Measurements from ENCODE around the gene PRRT4. TPM values are rescaled to one million over a fixed set of nuclear protein-coding genes. Genes with fewer than 3 reads are reported as not detected.

The PRRT4 gene
- total RNA-seq, 2 donors from 2014 or later: 0.14 to 0.70 TPM

GRCh38 chr7:128378637-128379036 is 17.1 kb upstream of the PRRT4 start:
- no peak overlapping the region for H3K4me3 Mint-ChIP-seq
- no peaks in the 10 kb centered on the region for H3K27me3 Mint-ChIP-seq (ENCODE audit: low read depth)
- no peak for ATAC-seq (replicated peaks in 1 of 2)
- no peaks in the 10 kb centered on the region for H3K36me3 Mint-ChIP-seq (ENCODE audit: insufficient read depth in 2 of 2)
- DNase-seq: no peak
- no peaks in the 10 kb centered on the region for H3K9me3 Mint-ChIP-seq
- no peaks in the 10 kb centered on the region for H3K4me1 Mint-ChIP-seq (ENCODE audit: low read depth)
- H3K27ac Mint-ChIP-seq: no peak overlapping the region

GRCh38 chr7:128376077-128376476 is 14.6 kb upstream of the PRRT4 start:
- Mint-ChIP-seq H3K27ac (no peak overlapping the region), H3K9me3 (no peaks in the 10 kb centered on the region), H3K36me3 (ENCODE audit: insufficient read depth in 2 of 2) (no peaks in the 10 kb centered on the region), H3K4me3 (no peak overlapping the region), H3K27me3 (ENCODE audit: low read depth) (peaks cover 6% of the 10 kb centered on the region), H3K4me1 (ENCODE audit: low read depth) (no peaks in the 10 kb centered on the region)
- ATAC-seq (replicated peaks in 1 of 2) (no peak), DNase-seq (no peak)

- ATAC-seq (replicated peaks in 1 of 2): no peak
- Mint-ChIP-seq H3K4me3 (no peak overlapping the region), H3K27ac (no peak overlapping the region), H3K9me3 (no peaks in the 10 kb centered on the region), H3K36me3 (ENCODE audit: insufficient read depth in 2 of 2) (no peaks in the 10 kb centered on the region), H3K27me3 (ENCODE audit: low read depth) (peaks cover 16% of the 10 kb centered on the region), H3K4me1 (ENCODE audit: low read depth) (no peaks in the 10 kb centered on the region)
- DNase-seq: no peak
Observed at GRCh38 chr7:128374041-128374440, 12.6 kb upstream of the PRRT4 start.

GRCh38 chr7:128373606-128374005 is 12.1 kb upstream of the PRRT4 start:
- Mint-ChIP-seq H3K27me3 (ENCODE audit: low read depth) (peaks cover 16% of the 10 kb centered on the region), H3K4me3 (no peak overlapping the region), H3K9me3 (no peaks in the 10 kb centered on the region), H3K27ac (no peak overlapping the region), H3K36me3 (ENCODE audit: insufficient read depth in 2 of 2) (no peaks in the 10 kb centered on the region), H3K4me1 (ENCODE audit: low read depth) (no peaks in the 10 kb centered on the region)
- ATAC-seq (replicated peaks in 1 of 2) (no peak), DNase-seq (no peak)

GRCh38 chr7:128370491-128370890 is 9.0 kb upstream of the PRRT4 start:
- H3K36me3 Mint-ChIP-seq (ENCODE audit: insufficient read depth in 2 of 2): no peaks in the 10 kb centered on the region
- no peak overlapping the region for H3K27ac Mint-ChIP-seq
- no peaks in the 10 kb centered on the region for H3K9me3 Mint-ChIP-seq
- H3K27me3 Mint-ChIP-seq (ENCODE audit: low read depth): peaks cover 39% of the 10 kb centered on the region
- H3K4me3 Mint-ChIP-seq: no peak overlapping the region
- DNase-seq (no peak), ATAC-seq (replicated peaks in 1 of 2) (no peak)
- no peaks in the 10 kb centered on the region for H3K4me1 Mint-ChIP-seq (ENCODE audit: low read depth)

GRCh38 chr7:128366986-128367385 is 5.5 kb upstream of the PRRT4 start:
- peaks cover 12% of the 10 kb centered on the region for H3K4me1 Mint-ChIP-seq (ENCODE audit: low read depth)
- ATAC-seq (replicated peaks in 1 of 2) (no peak), DNase-seq (no peak)
- no peaks in the 10 kb centered on the region for H3K36me3 Mint-ChIP-seq (ENCODE audit: insufficient read depth in 2 of 2)
- H3K27ac Mint-ChIP-seq: no peak overlapping the region
- no peak overlapping the region for H3K4me3 Mint-ChIP-seq
- H3K27me3 Mint-ChIP-seq (ENCODE audit: low read depth): peaks cover 66% of the 10 kb centered on the region
- H3K9me3 Mint-ChIP-seq: no peaks in the 10 kb centered on the region

GRCh38 chr7:128366300-128366699 is 4.8 kb upstream of the PRRT4 start:
- H3K9me3 Mint-ChIP-seq: no peaks in the 10 kb centered on the region
- no peak overlapping the region for H3K27ac Mint-ChIP-seq
- DNase-seq (no peak), ATAC-seq (replicated peaks in 1 of 2) (no peak)
- peaks cover 16% of the 10 kb centered on the region for H3K4me1 Mint-ChIP-seq (ENCODE audit: low read depth)
- peaks cover 0 to 2% of the 10 kb centered on the region in 2 donors for H3K36me3 Mint-ChIP-seq (ENCODE audit: insufficient read depth in 2 of 2)
- H3K4me3 Mint-ChIP-seq: no peak overlapping the region
- peaks cover 65% of the 10 kb centered on the region for H3K27me3 Mint-ChIP-seq (ENCODE audit: low read depth)

- ATAC-seq (replicated peaks in 1 of 2): no peak
- H3K27ac Mint-ChIP-seq: no peak overlapping the region
- H3K27me3 Mint-ChIP-seq (ENCODE audit: low read depth): peaks cover 65% of the 10 kb centered on the region
- peaks cover 0 to 2% of the 10 kb centered on the region in 2 donors for H3K36me3 Mint-ChIP-seq (ENCODE audit: insufficient read depth in 2 of 2)
- no peaks in the 10 kb centered on the region for H3K9me3 Mint-ChIP-seq
- peaks cover 23% of the 10 kb centered on the region for H3K4me1 Mint-ChIP-seq (ENCODE audit: low read depth)
- H3K4me3 Mint-ChIP-seq: no peak overlapping the region
- no peak for DNase-seq
Observed at GRCh38 chr7:128365432-128365831, 3.9 kb upstream of the PRRT4 start.

- peaks cover 62% of the 10 kb centered on the region for H3K27me3 Mint-ChIP-seq (ENCODE audit: low read depth)
- DNase-seq (no peak), ATAC-seq (replicated peaks in 1 of 2) (no peak)
- no peak overlapping the region for H3K27ac Mint-ChIP-seq
- no peak overlapping the region for H3K4me3 Mint-ChIP-seq
- no peaks in the 10 kb centered on the region for H3K9me3 Mint-ChIP-seq
- peaks cover 0 to 2% of the 10 kb centered on the region in 2 donors for H3K36me3 Mint-ChIP-seq (ENCODE audit: insufficient read depth in 2 of 2)
- peaks cover 23% of the 10 kb centered on the region for H3K4me1 Mint-ChIP-seq (ENCODE audit: low read depth)
Observed at GRCh38 chr7:128364166-128364870, 2.8 kb upstream of the PRRT4 start.

- peaks cover 0 to 2% of the 10 kb centered on the region in 2 donors for H3K36me3 Mint-ChIP-seq (ENCODE audit: insufficient read depth in 2 of 2)
- no peak overlapping the region for H3K4me3 Mint-ChIP-seq
- H3K27me3 Mint-ChIP-seq (ENCODE audit: low read depth): peaks cover 67% of the 10 kb centered on the region
Observed at GRCh38 chr7:128363261-128363721, 1.8 kb upstream of the PRRT4 start.

GRCh38 chr7:128362670-128363069 is 1.2 kb upstream of the PRRT4 start:
- peak; percentile 14 to 30 for DNase-seq
- H3K27me3 Mint-ChIP-seq (ENCODE audit: low read depth): peaks cover 71% of the 10 kb centered on the region
- peaks cover 0 to 2% of the 10 kb centered on the region in 2 donors for H3K36me3 Mint-ChIP-seq (ENCODE audit: insufficient read depth in 2 of 2)
- no peak overlapping the region for H3K27ac Mint-ChIP-seq
- H3K4me1 Mint-ChIP-seq (ENCODE audit: low read depth): peaks cover 23% of the 10 kb centered on the region
- no peaks in the 10 kb centered on the region for H3K9me3 Mint-ChIP-seq
- H3K4me3 Mint-ChIP-seq: peak overlapping the region; percentile 85 to 86
- peak; percentile 89 to 90 for ATAC-seq (replicated peaks in 1 of 2)

More at GRCh38 chr7:128363261-128363721, 1.8 kb upstream of the PRRT4 start:
- Mint-ChIP-seq H3K9me3 (no peaks in the 10 kb centered on the region), H3K4me1 (ENCODE audit: low read depth) (peaks cover 23% of the 10 kb centered on the region), H3K27ac (no peak overlapping the region)
- no peak for ATAC-seq (replicated peaks in 1 of 2)
- DNase-seq: no peak

GRCh38 chr7:128360359-128360678 is 1.2 kb downstream of the PRRT4 start:
- ATAC-seq (replicated peaks in 1 of 2) (no peak), DNase-seq (no peak)
- no peaks in the 10 kb centered on the region for H3K9me3 Mint-ChIP-seq
- peaks cover 23% of the 10 kb centered on the region for H3K4me1 Mint-ChIP-seq (ENCODE audit: low read depth)
- H3K4me3 Mint-ChIP-seq: no peak overlapping the region
- peaks cover 0 to 2% of the 10 kb centered on the region in 2 donors for H3K36me3 Mint-ChIP-seq (ENCODE audit: insufficient read depth in 2 of 2)
- peaks cover 53% of the 10 kb centered on the region for H3K27me3 Mint-ChIP-seq (ENCODE audit: low read depth)
- no peak overlapping the region for H3K27ac Mint-ChIP-seq

- DNase-seq (no peak), ATAC-seq (replicated peaks in 1 of 2) (no peak)
- Mint-ChIP-seq H3K27ac (no peak overlapping the region), H3K36me3 (ENCODE audit: insufficient read depth in 2 of 2) (peaks cover 0 to 2% of the 10 kb centered on the region in 2 donors), H3K27me3 (ENCODE audit: low read depth) (peaks cover 49% of the 10 kb centered on the region), H3K4me1 (ENCODE audit: low read depth) (peaks cover 23% of the 10 kb centered on the region), H3K4me3 (no peak overlapping the region), H3K9me3 (no peaks in the 10 kb centered on the region)
Observed at GRCh38 chr7:128359939-128360338, 1.6 kb downstream of the PRRT4 start.

- no peak for ATAC-seq (replicated peaks in 1 of 2)
- DNase-seq: no peak
- Mint-ChIP-seq H3K9me3 (no peaks in the 10 kb centered on the region), H3K27ac (no peak overlapping the region), H3K36me3 (ENCODE audit: insufficient read depth in 2 of 2) (peaks cover 0 to 2% of the 10 kb centered on the region in 2 donors), H3K27me3 (ENCODE audit: low read depth) (peaks cover 43% of the 10 kb centered on the region), H3K4me1 (ENCODE audit: low read depth) (peaks cover 23% of the 10 kb centered on the region), H3K4me3 (peak overlapping the region in 1 of 2 donors; percentile 34)
Observed at GRCh38 chr7:128359336-128359735, 2.2 kb downstream of the PRRT4 start.

Data from activated T-cell treated with anti-CD3 and anti-CD28 coated beads, Interleukin-2, amount 50 U/mL, for 72 hours (primary cell).